Common myeloid progenitor, CD34-positive (primary cell): ENCODE measurements around the gene WDR88.

ENCODE experiments used
- CTCF ChIA-PET: fragments of 350-600 bp; sonication (Branson Sonifier 250); formaldehyde crosslinking; loops from one replicate; lab custom pipeline; 2021; ENCODE audit warnings: antibody characterized with exemption; lab: Charles Lee
- POLR2A ChIA-PET: fragments of 350-600 bp; sonication (Branson Sonifier 250); formaldehyde crosslinking; loops from one replicate; lab custom pipeline; 2021; ENCODE audit warnings: antibody characterized with exemption; lab: Charles Lee
- DNase-seq, 3 donors: peaks; one replicate each; pipeline versions ENCODE4 v3.0.0 to v3.0.0-alpha.2; 2013
- H3K27ac ChIP-seq, 2 experiments: 1 replicate in 1 of 2; 2 replicates in 1 of 2; pipeline ENCODE4 v1.7.0; 2013; ENCODE audit warnings: inconsistent platforms in 2 of 2, low read length in 2 of 2, mild to moderate bottlenecking in 2 of 2, low read depth in 1 of 2, moderate library complexity in 1 of 2; ENCODE audit not compliant: severe bottlenecking in 2 of 2, insufficient read depth in 1 of 2, poor library complexity in 1 of 2
- H3K27me3 ChIP-seq, 5 experiments: replicated peaks in 2 of 5; 1 replicate in 3 of 5; 2 replicates in 2 of 5; pipeline versions ENCODE4 v1.6.1 to v1.7.0; 2013; ENCODE audit warnings: low read length in 4 of 5, mild to moderate bottlenecking in 2 of 5, moderate library complexity in 2 of 5, inconsistent platforms in 1 of 5; ENCODE audit not compliant: insufficient read depth in 5 of 5, control insufficient read depth in 4 of 5
- H3K36me3 ChIP-seq, 4 experiments: 1 replicate in 2 of 4; 2 replicates in 2 of 4; pipeline versions ENCODE4 v1.6.1 to v1.7.0; 2013; ENCODE audit warnings: low read length in 3 of 4, control low read depth in 1 of 4, mild to moderate bottlenecking in 1 of 4; ENCODE audit not compliant: control insufficient read depth in 4 of 4, insufficient read depth in 4 of 4
- H3K4me1 ChIP-seq, 4 experiments: 1 replicate in 3 of 4; 2 replicates in 1 of 4; pipeline versions ENCODE4 v1.6.1 to v1.7.1; 2013; ENCODE audit warnings: low read length in 3 of 4, mild to moderate bottlenecking in 3 of 4, control low read depth in 1 of 4, inconsistent platforms in 1 of 4, moderate library complexity in 1 of 4; ENCODE audit not compliant: control insufficient read depth in 4 of 4, insufficient read depth in 4 of 4; ENCODE audit errors: control extremely low read depth in 1 of 4
- H3K4me3 ChIP-seq, 7 experiments: 1 replicate in 4 of 7; 2 replicates in 3 of 7; pipeline versions ENCODE4 v1.5.1 to v1.7.0; 2013; ENCODE audit warnings: mild to moderate bottlenecking in 7 of 7, low read length in 6 of 7, moderate library complexity in 6 of 7, inconsistent platforms in 2 of 7, low read depth in 2 of 7, control low read depth in 1 of 7; ENCODE audit not compliant: insufficient read depth in 4 of 7, control insufficient read depth in 1 of 7; ENCODE audit errors: extremely low read depth in 1 of 7
- H3K9me3 ChIP-seq, 5 experiments: 1 replicate in 4 of 5; 2 replicates in 1 of 5; pipeline versions ENCODE4 v1.6.1 to v1.7.1; 2013; ENCODE audit warnings: low read length in 4 of 5, mild to moderate bottlenecking in 2 of 5, inconsistent platforms in 1 of 5, low read depth in 1 of 5, moderate library complexity in 1 of 5; ENCODE audit not compliant: control insufficient read depth in 4 of 5, insufficient read depth in 2 of 5; ENCODE audit errors: control extremely low read depth in 1 of 5
- WGBS: methylation state at CpG from one replicate; pipeline ENCODE4 v1.1.5; 2013; ENCODE audit not compliant: insufficient coverage; 5-methylcytosine and 5-hydroxymethylcytosine counted together

WDR88 gene

GRCh38 chr19:33134571-33135041 is 2.7 kb downstream of the WDR88 start:
- Histone ChIP-seq H3K9me3 (peaks cover 0 to 3% (median 0%) of the 10 kb centered on the region in 5 experiments), H3K27me3 (peaks cover 0 to 10% (median 3%) of the 10 kb centered on the region in 5 experiments), H3K27ac (no peak overlapping the region), H3K4me1 (peaks cover 0 to 5% (median 2%) of the 10 kb centered on the region in 4 experiments), H3K4me3 (peak overlapping the region in 1 of 7 experiments; percentile 10), H3K36me3 (peaks cover 0 to 11% (median 7%) of the 10 kb centered on the region in 4 experiments)
- ChIA-PET POLR2A (interaction anchor here (0.6 kb wide), 3 partner anchors 9 to 157 kb away, joined by 3 to 4 read pairs (median 3); no protein-coding TSS in a partner anchor), CTCF (interaction anchor here (0.9 to 1.9 kb wide), 2 partner anchors 10 to 15 kb away, joined by 3 to 4 read pairs; no protein-coding TSS in a partner anchor)
- peak in 2 of 3 donors; percentile 30 to 39 for DNase-seq
- 25% methylated on average over 16 of the region's 38 CpGs for WGBS

- H3K36me3 ChIP-seq, result no peaks in the 10 kb centered on the region
- CTCF ChIA-PET, result interaction anchor here (0.7 to 1.4 kb wide), 2 partner anchors 9 to 40 kb away, joined by 3 read pairs; no protein-coding TSS in a partner anchor
Observed at GRCh38 chr19:33139165-33139564, 7.3 kb downstream of the WDR88 start.

GRCh38 chr19:33143897-33144405 is 12.0 kb downstream of the WDR88 start:
- H3K4me3 ChIP-seq, result peak overlapping the region in 1 of 7 experiments; percentile 42
- ChIA-PET CTCF (interaction anchor here (0.6 to 3.8 kb wide), 15 partner anchors 9 to 247 kb away, joined by 3 to 40 read pairs (median 4); no protein-coding TSS in a partner anchor), POLR2A (interaction anchor here (0.6 to 1.2 kb wide), 3 partner anchors 9 to 41 kb away, joined by 3 read pairs; no protein-coding TSS in a partner anchor)
- H3K27ac ChIP-seq, result no peak overlapping the region
- no peaks in the 10 kb centered on the region for H3K36me3 ChIP-seq
- peaks cover 0 to 4% (median 0%) of the 10 kb centered on the region in 4 experiments for H3K4me1 ChIP-seq
- peak; percentile 64 to 74 (median 73) for DNase-seq
- WGBS, result 16% methylated on average over 11 of the region's 23 CpGs
- H3K27me3 ChIP-seq, result peaks cover 0 to 1% (median 0%) of the 10 kb centered on the region in 5 experiments
- H3K9me3 ChIP-seq, result no peaks in the 10 kb centered on the region

More at GRCh38 chr19:33139165-33139564, 7.3 kb downstream of the WDR88 start:
- H3K4me3 ChIP-seq, result no peak overlapping the region
- peaks cover 0 to 4% (median 0%) of the 10 kb centered on the region in 4 experiments for H3K4me1 ChIP-seq
- H3K27ac ChIP-seq, result no peak overlapping the region
- WGBS, result 90% methylated on average over 2 of the region's 4 CpGs
- H3K9me3 ChIP-seq, result peaks cover 0 to 3% (median 0%) of the 10 kb centered on the region in 5 experiments
- peaks cover 0 to 10% (median 3%) of the 10 kb centered on the region in 5 experiments for H3K27me3 ChIP-seq
- no peak for DNase-seq
- POLR2A ChIA-PET, result no interaction called here

- CTCF ChIA-PET, result interaction anchor here (3.8 kb wide), 1 partner anchor 31 kb away, joined by 27 read pairs; no protein-coding TSS in a partner anchor
- POLR2A ChIA-PET, result no interaction called here
Observed at GRCh38 chr19:33146209-33146608, 14.3 kb downstream of the WDR88 start.

GRCh38 chr19:33147538-33147937 is 15.6 kb downstream of the WDR88 start:
- Histone ChIP-seq H3K27ac (no peak overlapping the region), H3K4me3 (no peak overlapping the region), H3K36me3 (no peaks in the 10 kb centered on the region), H3K9me3 (no peaks in the 10 kb centered on the region), H3K4me1 (peaks cover 0 to 4% (median 0%) of the 10 kb centered on the region in 4 experiments), H3K27me3 (no peaks in the 10 kb centered on the region)
- ChIA-PET POLR2A (no interaction called here), CTCF (interaction anchor here (1.0 to 3.8 kb wide), 3 partner anchors 13 to 224 kb away, joined by 3 to 27 read pairs (median 4); no protein-coding TSS in a partner anchor)
- 98% methylated on average over 6 of the region's 6 CpGs for WGBS
- DNase-seq, result no peak

More at GRCh38 chr19:33146209-33146608, 14.3 kb downstream of the WDR88 start:
- Histone ChIP-seq H3K9me3 (no peaks in the 10 kb centered on the region), H3K27me3 (no peaks in the 10 kb centered on the region), H3K4me1 (peaks cover 0 to 4% (median 0%) of the 10 kb centered on the region in 4 experiments), H3K27ac (no peak overlapping the region), H3K36me3 (no peaks in the 10 kb centered on the region), H3K4me3 (no peak overlapping the region)
- DNase-seq, result no peak
- WGBS, result 100% methylated on average over 2 of the region's 9 CpGs

- Histone ChIP-seq H3K36me3 (no peaks in the 10 kb centered on the region), H3K27ac (no peak overlapping the region), H3K27me3 (no peaks in the 10 kb centered on the region), H3K4me1 (peaks cover 0 to 2% (median 0%) of the 10 kb centered on the region in 4 experiments), H3K4me3 (no peak overlapping the region), H3K9me3 (no peaks in the 10 kb centered on the region)
- WGBS, result 92% methylated on average over 10 of the region's 14 CpGs
- DNase-seq, result no peak
- POLR2A ChIA-PET, result interaction anchor here (0.6 kb wide), 1 partner anchor 78 kb away, joined by 3 read pairs; no protein-coding TSS in a partner anchor
- CTCF ChIA-PET, result interaction anchor here (0.8 to 1.5 kb wide), 4 partner anchors 10 to 33 kb away, joined by 3 to 5 read pairs (median 4); no protein-coding TSS in a partner anchor
Observed at GRCh38 chr19:33150852-33151518, 19.1 kb downstream of the WDR88 start.
